Measurements from ENCODE around the gene TMBIM1. TPM values are rescaled to one million over a fixed set of nuclear protein-coding genes. Genes with fewer than 3 reads are reported as not detected.

TMBIM1 gene, protein sequence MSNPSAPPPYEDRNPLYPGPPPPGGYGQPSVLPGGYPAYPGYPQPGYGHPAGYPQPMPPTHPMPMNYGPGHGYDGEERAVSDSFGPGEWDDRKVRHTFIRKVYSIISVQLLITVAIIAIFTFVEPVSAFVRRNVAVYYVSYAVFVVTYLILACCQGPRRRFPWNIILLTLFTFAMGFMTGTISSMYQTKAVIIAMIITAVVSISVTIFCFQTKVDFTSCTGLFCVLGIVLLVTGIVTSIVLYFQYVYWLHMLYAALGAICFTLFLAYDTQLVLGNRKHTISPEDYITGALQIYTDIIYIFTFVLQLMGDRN
- total RNA-seq (100 to 1,000 TPM in 7 of 10 donors, 10 to 100 TPM in 3; 85.3 to 151 (median 110) TPM), polyA plus RNA-seq (100 to 1,000 TPM in 1 of 2 donors, 10 to 100 TPM in 1; 30.9 to 139 TPM)
- long read RNA-seq, donor 1, transcript TMBIM1-219 (10 exons, 2,874 nt): minor isoform, 12 of 138 reads
- long read RNA-seq, donor 1, transcript TMBIM1-201 (12 exons, 2,371 nt): major isoform, 62 of 138 reads
- long read RNA-seq, donor 1, transcript TMBIM1-215 (11 exons, 1,251 nt): minor isoform, 5 of 138 reads
- long read RNA-seq, donor 1, partial matches to known transcripts: 24 of 138 reads
- long read RNA-seq, donor 1, other reads (novel, unspliced or antisense): 34 of 138 reads
- long read RNA-seq, donor 2, transcript TMBIM1-219 (10 exons, 2,874 nt): minor isoform, 10 of 194 reads
- long read RNA-seq, donor 2, transcript TMBIM1-201 (12 exons, 2,371 nt): major isoform, 96 of 194 reads
- long read RNA-seq, donor 2, partial matches to known transcripts: 41 of 194 reads
- long read RNA-seq, donor 2, other reads (novel, unspliced or antisense): 47 of 194 reads
- long read RNA-seq, donor 3, transcript TMBIM1-201 (12 exons, 2,371 nt): major isoform, 231 of 500 reads
- long read RNA-seq, donor 3, transcript TMBIM1-215 (11 exons, 1,251 nt): minor isoform, 8 of 500 reads
- long read RNA-seq, donor 3, transcript TMBIM1-219 (10 exons, 2,874 nt): minor isoform, 8 of 500 reads
- long read RNA-seq, donor 3, partial matches to known transcripts: 220 of 500 reads
- long read RNA-seq, donor 3, other reads (novel, unspliced or antisense): 31 of 500 reads

DNA sequence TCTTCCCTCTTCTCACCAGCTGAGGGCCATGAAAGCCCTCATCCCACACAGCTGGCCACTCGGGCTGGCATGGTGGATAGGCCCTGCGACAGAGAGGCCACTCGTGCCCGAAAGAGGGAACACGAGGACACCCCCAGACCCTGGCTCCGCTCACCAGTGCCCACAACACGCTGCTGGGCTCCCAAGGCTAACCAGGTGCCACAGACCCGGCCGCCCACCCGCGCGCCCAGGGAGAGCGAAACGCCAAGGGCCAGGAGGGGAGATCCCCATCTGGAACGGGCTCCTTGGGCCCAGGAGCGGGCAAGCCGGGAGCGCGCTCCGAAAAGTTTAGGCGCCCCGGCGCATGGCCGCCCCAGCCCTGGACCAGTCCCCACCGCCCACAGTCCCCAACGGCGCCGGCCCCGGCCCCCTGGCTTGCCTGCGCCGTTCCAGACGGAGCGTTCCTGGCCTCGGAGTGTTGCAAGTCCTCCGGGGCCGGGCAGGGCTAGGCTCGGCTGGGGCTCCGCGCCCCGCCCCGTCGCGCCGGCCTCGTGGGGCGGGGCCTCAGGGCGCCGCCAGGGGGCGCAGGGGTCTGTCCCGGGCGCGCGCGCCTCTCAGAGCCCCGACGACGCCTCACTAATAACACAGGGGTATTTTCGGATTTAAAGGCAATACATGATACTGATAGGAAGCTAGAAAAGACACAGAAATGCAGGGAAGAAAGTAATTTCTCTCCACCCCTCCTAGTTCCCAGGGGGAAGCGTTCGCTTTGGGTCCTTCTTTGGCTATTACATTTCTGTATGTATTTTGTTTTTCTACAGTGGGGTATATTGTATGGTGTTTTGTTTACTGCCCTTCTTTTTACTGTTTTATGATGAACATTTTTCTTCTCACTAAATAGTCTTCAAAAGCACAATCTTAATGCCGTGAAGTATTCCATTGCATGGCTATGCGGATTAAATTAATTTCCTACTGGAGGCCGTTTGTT lies at the start of gene TMBIM1:
Gene TMBIM1 (minus strand): TSS at position 456 of the 967 bp plus-strand sequence. CDS start 10,362 bp downstream, outside the sequence.
- DNase-seq (peak; percentile 74 to 85), ATAC-seq (peak; percentile 83 to 96 (median 88))
- H3K36me3 ChIP-seq: no peaks in the 10 kb centered on the region
- peak within 1 kb of the TSS; percentile 95 to 100 (median 98) for H3K27ac ChIP-seq
- TF ChIP-seq, protein P1, sequence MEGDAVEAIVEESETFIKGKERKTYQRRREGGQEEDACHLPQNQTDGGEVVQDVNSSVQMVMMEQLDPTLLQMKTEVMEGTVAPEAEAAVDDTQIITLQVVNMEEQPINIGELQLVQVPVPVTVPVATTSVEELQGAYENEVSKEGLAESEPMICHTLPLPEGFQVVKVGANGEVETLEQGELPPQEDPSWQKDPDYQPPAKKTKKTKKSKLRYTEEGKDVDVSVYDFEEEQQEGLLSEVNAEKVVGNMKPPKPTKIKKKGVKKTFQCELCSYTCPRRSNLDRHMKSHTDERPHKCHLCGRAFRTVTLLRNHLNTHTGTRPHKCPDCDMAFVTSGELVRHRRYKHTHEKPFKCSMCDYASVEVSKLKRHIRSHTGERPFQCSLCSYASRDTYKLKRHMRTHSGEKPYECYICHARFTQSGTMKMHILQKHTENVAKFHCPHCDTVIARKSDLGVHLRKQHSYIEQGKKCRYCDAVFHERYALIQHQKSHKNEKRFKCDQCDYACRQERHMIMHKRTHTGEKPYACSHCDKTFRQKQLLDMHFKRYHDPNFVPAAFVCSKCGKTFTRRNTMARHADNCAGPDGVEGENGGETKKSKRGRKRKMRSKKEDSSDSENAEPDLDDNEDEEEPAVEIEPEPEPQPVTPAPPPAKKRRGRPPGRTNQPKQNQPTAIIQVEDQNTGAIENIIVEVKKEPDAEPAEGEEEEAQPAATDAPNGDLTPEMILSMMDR (IDR thresholded peaks at IDR 0.05): peak; percentile 76 to 99 (median 96)
- intact Hi-C loops (cut with DNase I): loop anchor here in 6 of 10 donors (1.0 to 10.0 kb wide), 8 partner anchors 22 to 272 kb away; partner anchors contain the start of genes CTDSP1 (in 4 of the 6), AAMP (in 1 of the 6), ARPC2 (in 1 of the 6) and CNOT9 (in 1 of the 6)
- H3K4me1 ChIP-seq: peaks cover 16 to 72% (median 48%) of the 10 kb centered on the region in 9 donors
- H3K27me3 ChIP-seq: no peaks in the 10 kb centered on the region
- no peaks in the 10 kb centered on the region for H3K9me3 ChIP-seq
- 5 to 6% methylated on average over 60 to 63 of the region's 63 CpGs for WGBS, 2 donors
- H3K4me3 ChIP-seq: peak within 1 kb of the TSS; percentile 71 to 99 (median 92)

DNA sequence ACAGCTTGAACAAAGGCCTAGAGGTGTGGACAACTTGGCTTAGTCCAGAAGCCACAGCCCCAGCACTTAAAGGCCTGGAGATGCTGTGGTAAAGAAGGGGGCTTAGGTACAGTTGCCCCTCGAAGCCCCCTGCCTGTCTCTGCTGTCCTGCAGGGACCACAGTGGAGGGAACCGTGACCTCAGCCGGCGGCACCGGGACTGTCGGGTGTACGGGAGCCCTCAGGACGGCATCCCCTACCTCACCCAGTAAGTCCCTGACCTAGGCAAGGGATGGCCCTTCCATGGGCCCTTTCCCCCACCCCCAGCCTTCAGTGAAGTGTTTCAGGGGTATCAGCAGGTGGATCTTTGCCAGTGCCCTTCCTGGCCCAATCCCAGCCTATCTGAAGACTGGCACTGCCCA lies 49.1 kb upstream of the TMBIM1 start:
- Histone ChIP-seq H3K36me3 (peaks cover 0 to 32% (median 0%) of the 10 kb centered on the region in 9 donors), H3K4me3 (no peak overlapping the region), H3K27me3 (no peaks in the 10 kb centered on the region), H3K27ac (no peak overlapping the region), H3K4me1 (no peaks in the 10 kb centered on the region), H3K9me3 (no peaks in the 10 kb centered on the region)
- DNase-seq: no peak
- no peak for ATAC-seq
- WGBS, 2 donors: 96 to 98% methylated on average over 8 of the region's 8 CpGs
- intact Hi-C loops (cut with DNase I): no loop called here
- TF ChIP-seq, protein P1 (IDR thresholded peaks at IDR 0.05): no peak

DNA sequence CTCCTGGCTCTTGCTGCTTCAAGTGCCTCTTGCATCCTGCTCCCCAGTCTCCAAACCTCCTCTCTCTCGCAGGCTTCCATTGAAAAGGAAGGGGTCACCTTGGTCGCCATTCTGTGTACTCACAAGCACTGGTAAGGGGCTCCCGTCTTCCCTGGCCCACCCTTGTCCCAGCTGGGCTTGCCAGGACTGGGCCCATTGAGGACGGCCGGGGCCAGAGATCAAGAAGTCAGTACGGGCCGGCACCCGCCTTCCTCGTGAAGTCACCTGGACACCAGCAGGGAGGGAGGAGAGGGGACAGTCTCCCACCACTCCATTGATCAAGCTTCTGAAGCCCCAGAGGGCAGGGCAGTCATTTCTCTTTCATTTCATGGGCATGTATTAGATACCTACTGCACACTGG lies 48.4 kb upstream of the TMBIM1 start:
- no peaks in the 10 kb centered on the region for H3K27me3 ChIP-seq
- H3K36me3 ChIP-seq: peaks cover 0 to 32% (median 0%) of the 10 kb centered on the region in 9 donors
- H3K27ac ChIP-seq: no peak overlapping the region
- ATAC-seq (no peak), DNase-seq (no peak)
- 93 to 95% methylated on average over 9 of the region's 9 CpGs for WGBS, 2 donors
- intact Hi-C loops (cut with DNase I): no loop called here
- TF ChIP-seq, protein P1 (IDR thresholded peaks at IDR 0.05): no peak
- H3K9me3 ChIP-seq: no peaks in the 10 kb centered on the region
- H3K4me3 ChIP-seq: no peak overlapping the region
- no peaks in the 10 kb centered on the region for H3K4me1 ChIP-seq
